Measurements from ENCODE around the gene NF2.

Gene NF2

GRCh38 chr22:29633514-29634312 lies 30.3 kb downstream of the NF2 start:
- no peak for DNase-seq

DNA sequence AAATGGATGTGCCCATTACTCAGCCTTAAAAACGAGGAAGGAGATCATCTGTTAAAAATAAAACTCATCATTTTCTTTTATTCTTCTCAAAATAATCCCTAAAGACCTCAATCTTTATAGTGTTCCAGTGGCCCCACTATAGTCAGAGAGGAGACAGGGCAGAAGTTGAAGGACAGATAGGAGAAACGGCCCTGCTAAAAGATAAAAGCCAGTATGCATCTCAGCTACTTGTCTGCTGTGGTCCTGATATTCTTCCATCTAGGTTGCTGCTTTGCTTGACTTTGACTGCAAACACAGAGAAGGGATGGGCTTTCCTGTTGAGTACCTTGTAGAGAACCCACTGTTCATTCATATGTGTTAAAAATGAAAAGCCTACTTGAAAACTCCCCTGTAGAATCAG lies 31.4 kb downstream of the NF2 start:
- DNase-seq, result no peak

GRCh38 chr22:29635734-29636357 lies 32.4 kb downstream of the NF2 start:
- DNase-seq, result peak; percentile 24

- DNase-seq, result no peak
Observed at GRCh38 chr22:29636751-29637150, 33.3 kb downstream of the NF2 start.

- DNase-seq, result no peak
Observed at GRCh38 chr22:29637181-29637580, 33.7 kb downstream of the NF2 start.

GRCh38 chr22:29638678-29639077 lies 35.2 kb downstream of the NF2 start:
- no peak for DNase-seq

DNA sequence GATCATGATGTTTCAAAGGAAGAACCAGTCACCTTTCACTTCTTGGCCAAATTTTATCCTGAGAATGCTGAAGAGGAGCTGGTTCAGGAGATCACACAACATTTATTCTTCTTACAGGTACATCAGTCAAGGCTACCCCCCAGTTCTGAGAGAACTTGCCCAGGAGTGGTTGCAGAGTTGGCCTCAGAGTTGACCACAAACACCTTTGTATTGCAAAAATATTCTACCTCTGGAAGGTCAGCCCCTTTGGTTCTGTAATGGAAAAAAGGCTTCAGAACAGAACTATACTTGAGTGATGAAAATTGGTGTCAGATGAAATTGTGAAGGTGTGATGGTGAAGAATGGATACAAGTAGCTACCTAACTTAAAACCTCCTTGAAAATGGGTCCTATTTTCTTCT lies 35.7 kb downstream of the NF2 start:
- DNase-seq, result no peak

DNA sequence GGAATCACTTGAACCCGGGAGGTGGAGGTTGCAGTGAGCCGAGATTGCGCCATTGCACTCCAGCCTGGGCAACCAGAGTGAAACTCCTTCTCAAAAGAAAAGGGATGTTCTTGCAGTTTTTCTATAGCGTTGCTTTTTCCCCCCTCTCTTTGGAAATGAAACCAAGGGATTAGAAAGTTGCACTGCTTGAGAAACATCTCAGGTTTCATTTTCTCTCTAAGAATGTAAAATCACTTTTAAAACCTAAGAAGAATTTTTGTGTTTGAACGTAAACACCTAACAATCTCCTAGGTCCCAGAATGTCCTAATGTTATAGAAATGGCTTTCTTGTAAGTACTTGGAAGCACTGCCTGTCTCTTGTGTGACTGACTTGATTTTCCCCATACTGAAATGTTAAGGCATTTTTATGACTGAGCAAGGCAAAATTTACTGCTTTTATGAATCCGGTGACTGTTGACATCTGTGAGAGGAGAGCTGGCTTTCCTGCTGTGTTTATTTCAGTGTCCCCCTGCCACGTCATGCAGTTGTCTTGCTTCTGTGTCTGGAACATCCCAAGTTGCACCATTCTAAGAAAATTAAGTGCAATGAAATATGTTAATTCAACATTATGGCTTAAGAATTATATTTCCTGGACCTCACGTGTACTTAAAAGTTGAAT lies 37.7 kb downstream of the NF2 start:
- DNase-seq, result peak; percentile 12

DNA sequence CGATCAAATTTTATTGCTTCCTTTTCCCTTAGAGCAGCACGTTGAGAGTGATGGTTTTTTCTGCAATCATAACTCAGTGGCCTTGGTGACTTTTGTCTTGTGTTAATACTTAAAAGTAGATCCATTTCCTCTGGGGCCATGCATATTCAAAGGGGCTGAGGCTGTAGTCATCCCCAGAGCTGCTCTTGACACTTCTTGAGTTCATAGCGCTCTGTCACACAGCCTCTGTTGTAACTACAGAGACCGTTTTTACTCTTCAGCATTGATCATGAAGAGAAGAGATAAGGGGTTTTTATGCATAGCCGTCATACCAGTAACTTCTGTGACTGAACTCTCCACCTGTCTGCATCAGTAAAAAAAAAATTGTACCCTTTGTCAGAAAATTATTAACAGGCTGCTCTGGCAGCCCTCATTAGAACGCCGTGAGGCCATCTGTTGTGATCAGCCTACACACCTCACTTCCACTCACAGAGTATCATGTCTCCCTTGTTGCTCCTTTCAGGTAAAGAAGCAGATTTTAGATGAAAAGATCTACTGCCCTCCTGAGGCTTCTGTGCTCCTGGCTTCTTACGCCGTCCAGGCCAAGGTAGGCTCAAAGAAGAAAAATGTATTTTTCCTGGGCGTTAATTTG lies 38.4 kb downstream of the NF2 start:
- no peak for DNase-seq

- DNase-seq, result no peak
Observed at GRCh38 chr22:29642694-29643093, 39.3 kb downstream of the NF2 start.

- no peak for DNase-seq
Observed at GRCh38 chr22:29647954-29648737, 44.7 kb downstream of the NF2 start.

GRCh38 chr22:29650370-29650769 lies 46.9 kb downstream of the NF2 start:
- DNase-seq, result no peak

- no peak for DNase-seq
Observed at GRCh38 chr22:29651652-29652051, 48.2 kb downstream of the NF2 start.

- no peak for DNase-seq
Observed at GRCh38 chr22:29654420-29654819, 51.0 kb downstream of the NF2 start.

GRCh38 chr22:29654882-29655281 lies 51.4 kb downstream of the NF2 start:
- no peak for DNase-seq

DNA sequence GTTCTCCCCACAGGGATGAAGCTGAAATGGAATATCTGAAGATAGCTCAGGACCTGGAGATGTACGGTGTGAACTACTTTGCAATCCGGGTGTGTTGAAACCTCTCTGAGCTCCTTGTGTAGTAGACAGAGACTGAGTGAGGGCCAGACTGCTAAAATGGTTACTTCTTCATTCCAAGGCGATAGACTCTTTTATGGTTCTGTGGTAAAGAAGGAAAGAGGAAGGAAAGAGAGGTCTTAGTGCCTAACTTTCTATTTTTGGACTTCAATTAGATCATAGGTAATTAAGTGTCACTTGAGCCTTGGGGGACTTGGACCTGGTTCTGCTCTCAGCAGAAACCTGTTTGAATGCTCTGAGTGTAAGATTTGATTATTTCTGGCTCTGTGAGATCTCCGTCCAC lies 54.7 kb downstream of the NF2 start:
- no peak for DNase-seq

- DNase-seq, result no peak
Observed at GRCh38 chr22:29660021-29660420, 56.6 kb downstream of the NF2 start.

- DNase-seq, result no peak
Observed at GRCh38 chr22:29661336-29661735, 57.9 kb downstream of the NF2 start.

GRCh38 chr22:29663180-29663821 lies 59.9 kb downstream of the NF2 start:
- no peak for DNase-seq

- DNase-seq, result no peak
Observed at GRCh38 chr22:29665486-29665885, 62.1 kb downstream of the NF2 start.

DNA sequence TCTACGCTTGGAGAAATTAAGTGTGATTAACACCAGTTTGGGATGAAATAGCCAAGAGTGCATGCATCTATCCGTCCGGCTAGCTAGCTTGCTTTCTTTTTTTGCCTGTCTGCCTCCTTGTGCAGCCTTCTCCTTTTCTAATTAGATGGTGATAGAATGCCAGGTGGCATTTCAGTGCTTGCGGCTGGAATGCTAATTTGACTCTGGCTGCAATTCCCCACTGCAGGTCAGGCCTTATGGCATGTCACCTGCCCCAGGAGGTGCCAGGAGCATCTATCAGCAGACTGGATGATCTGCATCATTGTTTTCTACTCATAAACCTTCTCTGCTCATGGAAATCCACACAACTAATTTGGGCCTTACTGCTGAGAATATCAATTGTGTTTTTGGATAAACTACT lies 65.2 kb downstream of the NF2 start:
- no peak for DNase-seq

DNA sequence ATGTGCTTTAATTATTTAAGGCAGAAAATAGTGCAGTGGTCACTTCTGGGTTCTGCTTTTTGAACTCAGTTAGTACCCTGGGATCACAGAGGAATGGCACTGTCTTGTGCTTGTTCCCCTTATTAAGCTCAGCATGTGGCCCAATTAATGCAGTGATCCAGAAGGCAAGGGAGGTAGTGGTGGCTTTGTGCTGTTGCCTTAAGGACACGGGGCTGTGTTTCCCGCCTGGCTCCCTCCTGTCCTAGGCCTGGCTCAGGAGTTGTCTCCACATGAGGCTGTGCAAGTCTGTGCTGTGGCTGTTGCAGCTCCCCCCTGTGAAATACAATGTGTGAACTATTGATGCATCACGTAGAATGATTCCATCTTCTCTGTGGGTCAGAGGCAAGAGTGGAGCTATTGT lies 67.2 kb downstream of the NF2 start:
- no peak for DNase-seq

All from RPMI8226 (cell line).